Activated naive CD8-positive, alpha-beta T cell (primary cell): ENCODE results near the gene OCSTAMP.
A peak's percentile ranks its signal among the peaks of the same experiment; 100 is the strongest.

Source experiments
- H3K27ac Mint-ChIP-seq: one replicate; pipeline ENCODE4 v1.8.0; 2021; ENCODE audit warnings: mixed read lengths
- H3K27me3 Mint-ChIP-seq: one replicate; pipeline ENCODE4 v1.8.0; 2021; ENCODE audit warnings: mixed read lengths
- H3K36me3 Mint-ChIP-seq: one replicate; pipeline ENCODE4 v1.8.0; 2021; ENCODE audit warnings: mixed read lengths
- H3K4me1 Mint-ChIP-seq: one replicate; pipeline ENCODE4 v1.8.0; 2021; ENCODE audit warnings: low read depth, mixed read lengths
- H3K4me3 Mint-ChIP-seq: one replicate; pipeline ENCODE4 v1.8.0; 2021; ENCODE audit warnings: mild to moderate bottlenecking, mixed read lengths
- H3K9me3 Mint-ChIP-seq: one replicate; pipeline ENCODE4 v1.8.0; 2021; ENCODE audit warnings: low read depth, mixed read lengths

The OCSTAMP gene

DNA sequence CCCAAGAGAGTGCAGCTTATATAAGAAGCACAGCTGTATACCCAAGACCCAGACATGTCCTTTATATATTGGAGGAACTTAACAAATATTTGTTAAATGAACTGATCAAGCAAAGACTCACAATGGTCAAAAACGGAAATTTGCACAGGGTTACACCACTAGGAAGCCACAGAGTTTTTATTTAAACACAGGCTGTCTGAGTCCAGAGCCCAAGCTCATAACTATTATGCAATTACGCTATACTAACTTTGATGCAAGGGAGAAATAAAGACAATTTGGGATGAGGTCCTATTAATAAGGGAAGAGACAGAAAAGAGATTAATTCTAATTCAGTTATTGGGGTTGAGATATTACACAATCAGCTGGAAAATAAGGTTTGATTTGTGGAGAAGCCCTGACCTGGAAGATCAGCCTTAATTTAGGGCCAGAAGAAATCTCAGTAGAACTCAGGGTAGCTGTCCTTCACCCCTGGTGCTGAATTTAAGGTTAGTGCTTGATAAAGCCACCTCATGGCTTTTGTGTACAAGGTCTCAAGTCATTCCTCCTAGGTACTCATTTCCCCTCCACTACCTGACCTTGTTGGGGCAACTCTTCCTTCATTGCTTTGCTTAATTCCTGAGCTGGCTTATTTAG lies 26.6 kb downstream of the OCSTAMP start:
- Mint-ChIP-seq H3K9me3 (no peaks in the 10 kb centered on the region), H3K36me3 (no peaks in the 10 kb centered on the region), H3K27me3 (peaks cover 8% of the 10 kb centered on the region), H3K27ac (no peak overlapping the region), H3K4me3 (no peak overlapping the region), H3K4me1 (no peaks in the 10 kb centered on the region)

DNA sequence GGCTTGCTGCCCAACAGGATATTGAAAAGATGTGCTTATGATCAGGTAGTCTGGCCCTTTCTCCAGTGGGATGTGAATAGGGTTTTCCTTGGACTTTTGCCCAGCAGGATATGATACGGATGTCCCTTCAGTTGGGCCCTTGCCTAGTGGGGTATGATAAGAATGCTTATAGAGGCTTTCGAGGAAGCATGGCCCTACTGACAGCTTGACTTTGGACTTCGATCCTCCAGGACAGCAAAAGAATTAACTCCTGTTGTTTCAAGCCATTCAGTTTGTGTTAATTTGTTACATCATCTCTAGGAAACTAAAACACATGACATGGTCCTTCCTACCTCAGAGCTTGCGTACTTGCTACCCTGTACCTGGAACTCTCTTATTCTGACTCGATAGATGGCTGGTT lies 27.3 kb downstream of the OCSTAMP start:
- no peak overlapping the region for H3K27ac Mint-ChIP-seq
- peaks cover 8% of the 10 kb centered on the region for H3K27me3 Mint-ChIP-seq
- no peaks in the 10 kb centered on the region for H3K4me1 Mint-ChIP-seq
- no peaks in the 10 kb centered on the region for H3K9me3 Mint-ChIP-seq
- no peak overlapping the region for H3K4me3 Mint-ChIP-seq
- no peaks in the 10 kb centered on the region for H3K36me3 Mint-ChIP-seq

DNA sequence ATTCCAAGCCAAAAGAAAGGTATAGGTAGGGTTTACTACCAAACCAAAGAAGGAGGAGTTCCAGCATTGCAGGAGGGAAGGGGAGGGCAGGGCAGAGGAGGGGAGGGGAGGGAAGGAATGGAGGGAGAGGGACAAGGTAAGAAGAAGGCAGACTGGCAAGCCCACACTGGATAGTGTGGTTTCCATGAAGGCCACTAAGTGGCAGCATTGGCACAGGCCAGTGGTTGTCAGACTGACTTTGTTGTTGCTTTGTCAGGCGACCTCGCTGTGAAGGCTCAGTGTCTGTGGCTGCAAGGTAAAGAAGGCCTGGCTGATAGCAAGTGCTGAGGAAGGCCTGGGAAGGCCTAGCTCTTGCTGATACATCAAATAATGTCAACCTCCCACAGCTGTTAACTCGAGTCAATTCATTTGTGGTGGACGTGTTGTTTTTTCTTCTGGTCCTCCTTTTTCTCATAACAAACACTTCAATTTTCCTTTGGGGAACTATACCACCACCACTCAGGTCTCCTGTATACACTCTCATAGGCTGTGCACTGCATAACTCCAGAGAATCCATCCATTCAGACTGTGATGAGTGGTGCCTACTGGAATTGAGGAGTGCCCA lies 29.4 kb downstream of the OCSTAMP start:
- H3K27me3 Mint-ChIP-seq: peaks cover 8% of the 10 kb centered on the region
- H3K9me3 Mint-ChIP-seq: no peaks in the 10 kb centered on the region
- H3K4me3 Mint-ChIP-seq: no peak overlapping the region
- no peak overlapping the region for H3K27ac Mint-ChIP-seq
- no peaks in the 10 kb centered on the region for H3K4me1 Mint-ChIP-seq
- H3K36me3 Mint-ChIP-seq: no peaks in the 10 kb centered on the region

DNA sequence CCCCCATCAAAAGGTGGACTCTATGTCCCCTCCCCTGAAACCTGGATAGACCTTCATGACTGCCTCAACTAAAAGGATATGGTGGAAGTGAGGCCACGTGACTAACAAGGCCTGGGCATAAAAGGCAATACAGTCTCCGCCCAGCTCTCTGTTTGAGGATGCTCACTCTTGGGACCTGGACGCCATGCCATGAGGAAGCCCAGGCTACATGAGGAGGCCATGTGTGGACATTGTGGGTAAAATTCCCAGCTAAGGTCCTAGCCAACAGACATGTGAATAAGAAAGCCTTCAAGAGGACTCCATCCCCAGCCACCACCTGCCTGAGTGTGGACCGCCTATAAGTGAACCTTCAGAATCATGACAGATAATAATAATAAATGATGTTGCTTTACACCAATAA lies 29.9 kb downstream of the OCSTAMP start:
- Mint-ChIP-seq H3K4me1 (no peaks in the 10 kb centered on the region), H3K27me3 (peaks cover 10% of the 10 kb centered on the region), H3K36me3 (no peaks in the 10 kb centered on the region), H3K4me3 (no peak overlapping the region), H3K9me3 (no peaks in the 10 kb centered on the region), H3K27ac (no peak overlapping the region)

DNA sequence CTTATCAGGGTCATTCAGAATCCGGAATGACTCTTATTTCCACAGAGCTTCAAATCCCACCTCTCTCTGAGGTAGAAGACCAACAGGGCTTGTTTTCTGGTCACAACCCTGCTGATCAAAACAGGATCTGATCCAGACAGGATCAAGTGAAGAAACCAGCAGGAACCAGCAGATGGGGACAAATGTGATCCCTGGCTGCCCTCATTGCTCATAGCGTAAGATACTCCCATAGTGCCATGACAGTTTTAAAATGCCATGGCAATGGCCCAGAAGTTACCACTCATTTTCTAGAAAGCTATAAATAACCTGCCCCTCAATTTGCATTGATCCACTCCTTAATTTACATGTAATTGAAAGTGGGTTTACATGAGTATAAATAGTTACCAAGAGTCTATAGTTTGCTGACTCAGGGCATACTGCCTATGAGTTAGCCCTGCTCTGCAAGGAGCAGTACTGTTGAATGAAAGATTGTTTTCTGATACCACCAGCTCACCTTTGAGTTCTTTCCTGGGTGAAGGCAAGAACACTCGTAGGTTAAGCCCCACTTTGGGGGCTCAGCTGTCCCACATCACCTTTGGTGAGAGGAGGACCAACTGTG lies 30.9 kb downstream of the OCSTAMP start:
- Mint-ChIP-seq H3K9me3 (no peaks in the 10 kb centered on the region), H3K27me3 (peaks cover 10% of the 10 kb centered on the region)

DNA sequence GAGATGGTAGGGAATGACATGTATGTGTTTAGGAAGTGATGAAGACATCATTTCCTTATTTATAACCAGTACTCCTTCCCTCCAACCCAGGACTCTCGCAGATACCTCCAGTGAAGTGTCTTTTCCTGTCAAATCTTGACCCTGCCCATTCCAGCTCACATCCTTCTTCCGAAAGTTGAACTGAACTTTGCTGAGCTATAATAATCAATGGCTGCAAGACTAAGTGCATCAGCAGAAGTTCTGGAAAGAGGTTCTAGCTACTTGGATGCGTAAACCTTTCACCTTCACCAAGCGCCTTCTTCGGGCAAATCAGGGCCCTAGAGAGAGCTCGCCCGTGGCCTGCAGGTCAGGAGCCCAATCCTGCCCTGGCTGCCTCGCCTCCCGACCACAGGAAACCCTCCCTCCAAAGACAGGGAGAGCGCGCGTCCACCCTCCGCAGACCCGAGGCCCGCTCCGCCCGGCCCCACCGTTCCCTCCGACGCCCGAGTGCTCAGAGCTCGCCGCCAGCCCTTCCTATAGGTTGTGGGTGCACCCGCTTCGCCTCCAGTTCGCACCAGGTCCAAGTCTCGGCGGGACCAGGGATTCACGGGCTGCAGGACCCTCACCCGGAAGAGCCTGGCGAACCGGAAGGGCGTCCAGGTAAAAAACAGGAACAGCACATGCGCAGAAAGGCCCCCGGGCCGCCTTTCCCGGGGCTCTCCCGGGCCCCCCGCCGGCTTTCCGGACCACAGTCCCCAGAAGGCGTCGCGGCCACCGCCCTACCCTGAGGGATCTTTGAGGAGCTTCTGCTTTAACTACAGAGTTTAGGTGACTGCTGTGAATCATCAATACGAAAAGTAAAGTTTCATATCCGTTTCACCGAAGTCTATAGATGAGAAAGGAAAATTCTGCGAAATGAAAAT lies 37.3 kb downstream of the OCSTAMP start, which contains the start of gene ZNF334:
Gene ZNF334 (minus strand): TSS at position 617 of the 902 bp plus-strand sequence. CDS start 1,457 bp downstream, outside the sequence.
- Mint-ChIP-seq H3K36me3 (peaks cover 2% of the 10 kb centered on the region), H3K27ac (no peak within 1 kb of the TSS), H3K9me3 (no peaks in the 10 kb centered on the region)

More for the DNA sequence above, 30.9 kb downstream of the OCSTAMP start:
- no peak overlapping the region for H3K27ac Mint-ChIP-seq
- no peaks in the 10 kb centered on the region for H3K36me3 Mint-ChIP-seq
- no peak overlapping the region for H3K4me3 Mint-ChIP-seq
- no peaks in the 10 kb centered on the region for H3K4me1 Mint-ChIP-seq

DNA sequence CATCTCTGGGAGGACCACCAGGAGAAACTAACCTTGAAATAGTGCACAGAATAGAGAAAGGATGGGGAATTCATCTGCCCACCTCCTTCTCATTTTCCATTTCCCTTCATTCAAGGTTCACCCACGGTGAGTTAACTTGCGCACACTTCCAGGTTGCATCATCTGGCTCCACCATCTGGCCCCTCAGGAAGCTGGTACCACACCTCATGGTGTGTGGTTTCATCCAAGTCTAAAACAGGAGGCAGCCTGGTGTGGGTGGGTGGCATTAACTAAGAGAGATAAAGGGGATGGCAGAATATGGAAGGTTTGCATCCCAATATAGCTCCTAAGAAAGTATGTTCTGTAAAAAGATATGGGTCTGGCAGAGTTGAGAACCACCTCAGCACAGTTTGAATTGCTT lies 40.9 kb downstream of the OCSTAMP start:
- H3K4me1 Mint-ChIP-seq: peaks cover 10% of the 10 kb centered on the region
- H3K27ac Mint-ChIP-seq: no peak overlapping the region
- H3K9me3 Mint-ChIP-seq: no peaks in the 10 kb centered on the region
- H3K36me3 Mint-ChIP-seq: peaks cover 2% of the 10 kb centered on the region
- H3K4me3 Mint-ChIP-seq: no peak overlapping the region
- peaks cover 20% of the 10 kb centered on the region for H3K27me3 Mint-ChIP-seq

More for the DNA sequence above, 37.3 kb downstream of the OCSTAMP start, which contains the start of gene ZNF334:
- Mint-ChIP-seq H3K27me3 (peaks cover 19% of the 10 kb centered on the region), H3K4me1 (peaks cover 8% of the 10 kb centered on the region), H3K4me3 (peak within 1 kb of the TSS; percentile 83)

DNA sequence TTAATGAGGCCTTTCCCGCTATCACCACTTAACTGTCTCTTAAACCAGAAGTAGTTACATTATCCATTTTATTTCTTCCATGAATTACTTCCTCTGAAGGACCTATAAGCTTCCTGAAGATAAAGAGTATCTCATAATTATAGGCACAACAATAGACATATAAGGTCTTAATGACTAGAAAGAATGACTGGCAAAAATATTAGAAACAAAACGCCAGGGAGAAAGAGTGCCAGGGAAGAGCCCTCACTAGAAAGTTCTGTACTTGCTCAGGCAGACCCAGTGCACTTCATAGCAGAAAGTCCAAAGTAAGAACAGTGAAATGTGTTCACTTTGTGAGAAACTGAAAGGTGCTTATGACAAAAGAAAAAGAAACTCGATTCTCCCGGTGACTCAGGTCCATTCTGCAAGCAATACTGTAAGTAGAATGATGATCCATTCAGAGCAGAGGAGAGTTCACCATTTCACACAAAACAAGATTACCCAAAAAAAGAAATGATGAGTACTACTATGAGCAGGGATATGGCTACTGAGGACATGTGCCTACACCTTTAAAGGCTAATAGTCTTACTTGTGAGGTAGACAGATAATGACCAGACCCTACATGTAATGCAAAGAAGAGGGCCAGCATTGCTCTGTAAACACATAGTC lies 42.6 kb downstream of the OCSTAMP start:
- Mint-ChIP-seq H3K27me3 (peaks cover 20% of the 10 kb centered on the region), H3K4me3 (no peak overlapping the region), H3K4me1 (peaks cover 6% of the 10 kb centered on the region), H3K27ac (no peak overlapping the region), H3K36me3 (peaks cover 7% of the 10 kb centered on the region), H3K9me3 (peaks cover 14% of the 10 kb centered on the region)

DNA sequence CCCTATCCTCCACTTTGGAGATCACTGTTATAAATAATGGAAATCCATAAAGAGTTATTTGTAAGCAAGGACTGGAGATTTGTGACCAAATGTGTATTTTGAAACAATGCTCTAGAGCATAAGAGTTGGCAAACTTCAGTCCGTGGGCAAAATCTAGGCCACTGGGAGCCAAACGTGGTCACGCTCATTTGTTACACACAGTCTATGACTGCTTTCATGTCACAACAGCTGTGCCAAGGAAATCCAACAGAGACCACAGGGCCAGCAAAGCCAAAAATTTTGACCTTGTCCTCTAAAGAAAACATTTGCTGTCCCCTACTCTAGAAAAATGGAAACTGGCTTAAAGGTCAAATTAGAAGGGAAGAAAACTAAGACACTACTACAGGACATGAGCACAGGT lies 44.9 kb downstream of the OCSTAMP start:
- peaks cover 13% of the 10 kb centered on the region for H3K27me3 Mint-ChIP-seq
- peaks cover 19% of the 10 kb centered on the region for H3K36me3 Mint-ChIP-seq
- H3K9me3 Mint-ChIP-seq: peaks cover 32% of the 10 kb centered on the region
- H3K4me1 Mint-ChIP-seq: peaks cover 4% of the 10 kb centered on the region
- no peak overlapping the region for H3K4me3 Mint-ChIP-seq
- no peak overlapping the region for H3K27ac Mint-ChIP-seq

DNA sequence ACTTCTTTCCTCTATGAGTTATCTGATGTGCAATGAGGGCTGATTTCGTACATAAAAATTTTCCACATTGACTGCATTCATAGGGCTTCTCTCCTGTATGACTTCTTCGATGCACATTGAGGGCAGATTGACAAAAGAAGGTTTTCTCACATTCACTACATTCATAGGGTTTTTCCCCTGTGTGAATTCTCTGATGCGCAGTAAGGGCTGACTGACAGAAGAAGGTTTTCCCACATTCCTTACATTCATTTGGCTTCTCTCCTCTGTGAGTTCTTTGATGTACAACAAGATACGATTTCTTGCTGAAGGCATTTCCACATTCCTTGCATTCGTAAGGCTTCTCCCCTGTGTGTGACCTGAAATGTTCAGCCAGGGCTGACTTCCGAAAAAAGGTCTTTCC lies 48.5 kb downstream of the OCSTAMP start:
- Mint-ChIP-seq H3K36me3 (peaks cover 17% of the 10 kb centered on the region), H3K27me3 (peaks cover 21% of the 10 kb centered on the region), H3K4me1 (no peaks in the 10 kb centered on the region), H3K4me3 (no peak overlapping the region), H3K9me3 (peaks cover 32% of the 10 kb centered on the region), H3K27ac (no peak overlapping the region)

DNA sequence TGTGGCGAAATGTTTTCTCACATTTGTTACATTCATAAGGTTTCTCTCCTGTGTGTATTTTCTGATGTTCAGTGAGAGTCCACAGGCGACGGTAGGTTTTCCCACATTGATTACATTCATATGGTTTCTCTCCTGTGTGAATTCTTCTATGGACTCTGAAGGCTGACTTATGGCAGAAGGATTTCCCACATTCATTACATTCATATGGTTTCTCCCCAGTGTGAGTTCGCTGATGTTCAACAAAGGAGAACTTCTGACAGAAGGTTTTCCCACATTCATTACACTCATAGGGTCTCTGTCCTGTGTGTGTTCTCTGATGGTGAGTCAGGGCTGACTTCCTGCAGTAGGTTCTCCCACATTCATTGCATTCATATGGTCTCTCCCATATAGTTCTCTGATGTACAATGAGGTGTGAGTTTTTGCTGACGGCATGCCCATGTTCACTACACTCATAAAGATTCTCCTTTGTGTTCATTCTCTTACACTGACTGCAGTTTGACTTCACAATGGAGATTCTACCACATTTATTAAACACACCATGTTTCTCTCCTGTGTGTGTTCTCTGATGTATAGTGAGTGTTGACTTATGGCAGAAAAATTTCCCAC lies 49.0 kb downstream of the OCSTAMP start:
- Mint-ChIP-seq H3K4me3 (no peak overlapping the region), H3K27ac (no peak overlapping the region), H3K4me1 (no peaks in the 10 kb centered on the region), H3K36me3 (peaks cover 17% of the 10 kb centered on the region), H3K27me3 (peaks cover 25% of the 10 kb centered on the region), H3K9me3 (peaks cover 32% of the 10 kb centered on the region)

DNA sequence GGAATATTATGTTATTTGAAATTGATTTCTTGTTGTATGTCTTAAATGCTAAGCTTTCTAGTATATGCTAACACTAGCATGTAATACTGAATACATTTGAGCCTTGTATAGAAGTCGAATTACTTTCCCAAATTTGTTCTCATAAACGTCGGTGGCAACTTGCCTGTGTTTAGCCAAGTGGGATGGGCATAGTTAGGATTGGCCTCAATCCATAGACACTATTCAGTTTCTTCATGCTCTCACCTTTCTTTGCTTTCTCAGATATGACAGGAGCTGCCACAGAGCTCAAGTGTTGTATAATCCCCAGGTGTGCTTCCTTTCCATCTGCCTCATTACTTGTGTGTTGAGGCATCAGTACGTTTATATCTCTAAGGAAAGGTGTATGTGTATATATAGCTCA lies 56.4 kb downstream of the OCSTAMP start:
- no peak overlapping the region for H3K4me3 Mint-ChIP-seq
- H3K27me3 Mint-ChIP-seq: peaks cover 33% of the 10 kb centered on the region
- no peaks in the 10 kb centered on the region for H3K4me1 Mint-ChIP-seq
- no peaks in the 10 kb centered on the region for H3K36me3 Mint-ChIP-seq
- no peak overlapping the region for H3K27ac Mint-ChIP-seq
- no peaks in the 10 kb centered on the region for H3K9me3 Mint-ChIP-seq

DNA sequence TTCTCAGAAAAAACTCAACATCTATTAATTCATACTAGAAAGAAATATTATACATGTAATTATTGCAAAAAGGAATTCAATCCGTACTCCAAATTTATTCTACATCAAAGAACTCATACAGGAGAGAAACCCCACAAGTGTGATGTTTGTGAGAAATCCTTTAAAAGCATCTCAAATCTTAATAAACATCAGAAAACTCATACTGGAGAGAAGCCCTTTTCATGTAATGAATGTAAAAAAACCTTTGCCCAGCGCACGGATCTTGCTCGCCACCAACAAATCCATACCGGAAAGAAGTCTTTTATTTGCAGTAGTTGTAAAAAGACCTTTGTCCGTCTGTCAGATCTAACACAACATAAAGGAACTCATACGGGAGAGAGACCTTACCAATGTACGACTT lies 59.1 kb downstream of the OCSTAMP start:
- no peaks in the 10 kb centered on the region for H3K4me1 Mint-ChIP-seq
- H3K27me3 Mint-ChIP-seq: peaks cover 31% of the 10 kb centered on the region
- no peak overlapping the region for H3K4me3 Mint-ChIP-seq
- H3K27ac Mint-ChIP-seq: no peak overlapping the region
- no peaks in the 10 kb centered on the region for H3K9me3 Mint-ChIP-seq
- no peaks in the 10 kb centered on the region for H3K36me3 Mint-ChIP-seq
